Body of pancreas (tissue), 4 donors: ENCODE data around the gene NF1.

Experiments
- POLR2A ChIP-seq, 3 donors: fragments of 450-650 bp; IDR thresholded peaks; one replicate each; pipeline ENCODE4 v1.6.1; 2016; ENCODE audit warnings: antibody characterized with exemption in 3 of 3, mild to moderate bottlenecking in 2 of 3
- TF ChIP-seq, protein P1 (sequence below), 7 experiments: fragments of 450-650 bp in 4 of 7; fragments of 200-600 bp in 3 of 7; sonication (generic) in 3 of 7; IDR thresholded peaks; one replicate each; pipeline ENCODE4 v1.5.1; 2016 to 2019; ENCODE audit warnings: antibody characterized with exemption in 7 of 7

DNA sequence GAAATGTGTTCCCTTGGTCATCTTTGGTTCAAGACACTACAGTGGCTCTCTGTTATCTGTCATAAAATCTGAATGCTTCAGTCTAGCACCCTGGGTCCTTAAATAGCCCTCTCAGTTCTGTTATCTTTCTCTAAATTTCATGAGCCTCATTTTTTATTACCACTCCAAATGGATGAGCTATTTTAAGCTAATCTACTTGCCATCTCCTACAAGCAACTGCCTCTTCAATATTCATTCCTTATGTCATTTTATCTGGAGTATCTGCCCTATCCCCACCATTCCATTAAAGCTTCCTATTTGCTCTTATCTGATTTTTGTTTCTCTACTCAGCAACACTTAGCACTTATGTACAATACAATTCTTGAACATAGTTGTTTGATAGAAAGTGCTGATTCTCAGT, 254.7 kb downstream of the NF1 start:
- TF ChIP-seq, protein P1, sequence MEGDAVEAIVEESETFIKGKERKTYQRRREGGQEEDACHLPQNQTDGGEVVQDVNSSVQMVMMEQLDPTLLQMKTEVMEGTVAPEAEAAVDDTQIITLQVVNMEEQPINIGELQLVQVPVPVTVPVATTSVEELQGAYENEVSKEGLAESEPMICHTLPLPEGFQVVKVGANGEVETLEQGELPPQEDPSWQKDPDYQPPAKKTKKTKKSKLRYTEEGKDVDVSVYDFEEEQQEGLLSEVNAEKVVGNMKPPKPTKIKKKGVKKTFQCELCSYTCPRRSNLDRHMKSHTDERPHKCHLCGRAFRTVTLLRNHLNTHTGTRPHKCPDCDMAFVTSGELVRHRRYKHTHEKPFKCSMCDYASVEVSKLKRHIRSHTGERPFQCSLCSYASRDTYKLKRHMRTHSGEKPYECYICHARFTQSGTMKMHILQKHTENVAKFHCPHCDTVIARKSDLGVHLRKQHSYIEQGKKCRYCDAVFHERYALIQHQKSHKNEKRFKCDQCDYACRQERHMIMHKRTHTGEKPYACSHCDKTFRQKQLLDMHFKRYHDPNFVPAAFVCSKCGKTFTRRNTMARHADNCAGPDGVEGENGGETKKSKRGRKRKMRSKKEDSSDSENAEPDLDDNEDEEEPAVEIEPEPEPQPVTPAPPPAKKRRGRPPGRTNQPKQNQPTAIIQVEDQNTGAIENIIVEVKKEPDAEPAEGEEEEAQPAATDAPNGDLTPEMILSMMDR (IDR thresholded peaks at IDR 0.05) = no peak
- TF ChIP-seq POLR2A (IDR thresholded peaks at IDR 0.05) = no peak
